IPS DF 4.7 (cell line): ENCODE results near the gene SH2D3C.
"Not testable (repeated sequence)": the region's sequence is repeated elsewhere in the genome, so short reads cannot be mapped to it uniquely, and the experiment has no call there.

Experiments
- DNase-seq: peaks from one replicate; pipeline ENCODE4 v3.0.0-alpha.2; 2013; ENCODE audit warnings: low spot score; ENCODE audit errors: extremely low read depth

Gene SH2D3C

GRCh38 chr9:127785023-127785932 lies 6.8 kb upstream of the SH2D3C start:
- DNase-seq: no peak

- DNase-seq: no peak
These were observed 4.9 kb upstream of the SH2D3C start for GRCh38 chr9:127783111-127784008.

GRCh38 chr9:127781806-127782205 lies 3.3 kb upstream of the SH2D3C start:
- no peak for DNase-seq

GRCh38 chr9:127780909-127781308 lies 2.4 kb upstream of the SH2D3C start:
- not testable (repeated sequence) for DNase-seq

GRCh38 chr9:127780126-127780885 lies 1.8 kb upstream of the SH2D3C start:
- DNase-seq: no peak

- no peak for DNase-seq
These were observed 893 bp upstream of the SH2D3C start for GRCh38 chr9:127779136-127779981.

GRCh38 chr9:127777368-127777980 lies 992 bp downstream of the SH2D3C start:
- DNase-seq: no peak

- no peak for DNase-seq
These were observed 1.6 kb downstream of the SH2D3C start for GRCh38 chr9:127776924-127777289.

GRCh38 chr9:127776195-127776923 lies 2.1 kb downstream of the SH2D3C start:
- DNase-seq: no peak

GRCh38 chr9:127773981-127774380 lies 4.5 kb downstream of the SH2D3C start:
- no peak for DNase-seq

GRCh38 chr9:127773272-127773671 lies 5.2 kb downstream of the SH2D3C start:
- no peak for DNase-seq

- DNase-seq: no peak
These were observed 5.9 kb downstream of the SH2D3C start for GRCh38 chr9:127772603-127773002.

GRCh38 chr9:127771570-127772189 lies 6.8 kb downstream of the SH2D3C start:
- DNase-seq: no peak

GRCh38 chr9:127770905-127771569 lies 7.4 kb downstream of the SH2D3C start:
- DNase-seq: peak; percentile 84

- no peak for DNase-seq
These were observed 7.9 kb downstream of the SH2D3C start for GRCh38 chr9:127770583-127770904.

- no peak for DNase-seq
These were observed 8.4 kb downstream of the SH2D3C start for GRCh38 chr9:127769929-127770582.

- DNase-seq: no peak
These were observed 9.4 kb downstream of the SH2D3C start for GRCh38 chr9:127769101-127769500.

GRCh38 chr9:127768698-127769097 lies 9.8 kb downstream of the SH2D3C start:
- DNase-seq: no peak
